NT2/D1 (cell line): Measurements from ENCODE around the gene CSF2RB.
A peak's percentile ranks its signal among the peaks of the same experiment; 100 is the strongest.

ENCODE experiments used
- DNase-seq: peaks from one replicate; pipeline ENCODE4 v3.0.0-alpha.2; 2011; ENCODE audit warnings: low read depth, low spot score
- H3K27me3 ChIP-seq: 2 replicates; pipeline ENCODE4 v1.6.0; 2011; ENCODE audit warnings: mild to moderate bottlenecking; ENCODE audit not compliant: insufficient read length, insufficient read depth
- H3K36me3 ChIP-seq: 2 replicates; pipeline ENCODE4 v1.6.1; 2011; ENCODE audit warnings: mild to moderate bottlenecking, low read length, mixed read lengths; ENCODE audit not compliant: insufficient read depth, insufficient read length
- H3K4me1 ChIP-seq: 2 replicates; pipeline ENCODE4 v1.5.1; 2011; ENCODE audit not compliant: insufficient read depth, insufficient read length
- H3K4me3 ChIP-seq: 2 replicates; pipeline ENCODE4 v1.5.1; 2011; ENCODE audit warnings: low read depth; ENCODE audit not compliant: insufficient read length
- H3K9ac ChIP-seq: 2 replicates; pipeline ENCODE4 v1.6.0; 2011; ENCODE audit warnings: low read depth; ENCODE audit not compliant: insufficient read length
- H3K9me3 ChIP-seq: 2 replicates; pipeline ENCODE4 v1.5.1; 2011; ENCODE audit warnings: mild to moderate bottlenecking, low read length; ENCODE audit not compliant: insufficient read depth
- SUZ12 ChIP-seq: IDR thresholded peaks from 2 replicates; pipeline ENCODE4 v1.6.1; 2011; ENCODE audit not compliant: insufficient read length, insufficient read depth; ENCODE audit errors: extremely low read depth
- YY1 ChIP-seq: IDR thresholded peaks from 2 replicates; pipeline ENCODE4 v1.6.1; 2011; ENCODE audit not compliant: insufficient read length, insufficient read depth
- ZNF274 ChIP-seq: IDR thresholded peaks from 2 replicates; pipeline ENCODE4 v1.6.1; 2011; ENCODE audit warnings: mild to moderate bottlenecking, low read depth, low read length

CSF2RB gene

GRCh38 chr22:36965696-36966095 is 52.3 kb downstream of the CSF2RB start:
- no peaks in the 10 kb centered on the region for H3K27me3 ChIP-seq
- H3K9me3 ChIP-seq: peaks cover 6% of the 10 kb centered on the region; the same call in 1 of the 2 replicates
- DNase-seq: no peak
- H3K4me1 ChIP-seq: peaks cover 3% of the 10 kb centered on the region
- no peaks in the 10 kb centered on the region for H3K36me3 ChIP-seq
- H3K4me3 ChIP-seq: no peak overlapping the region
- no peak overlapping the region for H3K9ac ChIP-seq
- no peak for TF ChIP-seq YY1
- TF ChIP-seq ZNF274: no peak
- TF ChIP-seq SUZ12: no peak

GRCh38 chr22:36966851-36967540 is 53.6 kb downstream of the CSF2RB start:
- Histone ChIP-seq H3K27me3 (no peaks in the 10 kb centered on the region), H3K9me3 (peaks cover 6% of the 10 kb centered on the region; the same call in 1 of the 2 replicates), H3K36me3 (no peaks in the 10 kb centered on the region), H3K4me3 (no peak overlapping the region), H3K9ac (no peak overlapping the region), H3K4me1 (peaks cover 3% of the 10 kb centered on the region)
- TF ChIP-seq YY1: no peak
- TF ChIP-seq ZNF274: no peak
- no peak for TF ChIP-seq SUZ12
- no peak for DNase-seq

- H3K9me3 ChIP-seq: peaks cover 6% of the 10 kb centered on the region; the same call in 1 of the 2 replicates
- no peak overlapping the region for H3K9ac ChIP-seq
- H3K4me1 ChIP-seq: peaks cover 3% of the 10 kb centered on the region
- no peaks in the 10 kb centered on the region for H3K27me3 ChIP-seq
- no peak overlapping the region for H3K4me3 ChIP-seq
- DNase-seq: no peak
- no peaks in the 10 kb centered on the region for H3K36me3 ChIP-seq
- TF ChIP-seq YY1 (no peak), SUZ12 (no peak), ZNF274 (no peak)
Observed at GRCh38 chr22:36968249-36968964, 55.0 kb downstream of the CSF2RB start.

DNA sequence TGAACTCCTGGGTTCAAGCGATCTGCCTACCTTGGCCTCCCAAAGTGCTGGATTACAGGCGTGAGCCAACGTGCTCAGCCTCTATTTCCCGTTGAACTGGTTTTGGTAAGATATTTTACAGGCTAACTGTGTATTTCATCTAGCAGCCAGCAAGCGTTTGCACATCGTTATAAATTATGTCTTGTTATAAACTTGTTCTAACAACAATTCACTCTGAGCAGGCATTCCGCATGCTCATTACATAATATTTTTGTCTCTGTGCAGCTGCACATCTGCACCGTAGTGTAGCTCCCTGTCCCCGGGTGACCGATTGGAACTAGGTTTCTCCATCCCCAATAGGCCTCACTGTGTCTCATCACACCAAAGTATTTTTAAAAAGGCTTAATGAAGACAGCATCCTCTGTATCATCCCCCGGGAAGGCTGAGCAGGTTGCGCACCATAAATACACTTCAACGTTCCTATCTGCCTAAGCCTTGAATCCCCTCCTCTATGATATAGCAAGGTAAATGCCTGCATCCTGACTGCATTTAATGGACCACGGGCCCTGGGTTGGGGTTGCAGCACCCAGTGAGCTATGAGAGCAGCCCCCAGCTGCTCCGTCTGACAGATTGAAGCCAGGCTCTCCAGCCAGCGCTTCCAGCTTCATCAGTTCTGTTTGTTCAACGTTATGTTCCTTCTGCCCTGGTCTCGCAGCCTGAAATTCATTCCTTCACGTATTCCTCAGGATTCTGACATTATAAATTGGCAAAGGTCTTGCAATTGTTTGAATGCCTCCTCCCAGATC is 58.1 kb downstream of the CSF2RB start:
- DNase-seq: no peak
- Histone ChIP-seq H3K4me1 (no peaks in the 10 kb centered on the region), H3K9ac (no peak overlapping the region), H3K27me3 (no peaks in the 10 kb centered on the region), H3K9me3 (no peaks in the 10 kb centered on the region), H3K36me3 (no peaks in the 10 kb centered on the region), H3K4me3 (no peak overlapping the region)
- no peak for TF ChIP-seq YY1

- no peaks in the 10 kb centered on the region for H3K4me1 ChIP-seq
- no peak for DNase-seq
- H3K9me3 ChIP-seq: no peaks in the 10 kb centered on the region
- no peak overlapping the region for H3K4me3 ChIP-seq
- H3K36me3 ChIP-seq: no peaks in the 10 kb centered on the region
- H3K27me3 ChIP-seq: no peaks in the 10 kb centered on the region
- H3K9ac ChIP-seq: no peak overlapping the region
- no peak for TF ChIP-seq YY1
- no peak for TF ChIP-seq SUZ12
Observed at GRCh38 chr22:36976606-36977005, 63.2 kb downstream of the CSF2RB start.

DNA sequence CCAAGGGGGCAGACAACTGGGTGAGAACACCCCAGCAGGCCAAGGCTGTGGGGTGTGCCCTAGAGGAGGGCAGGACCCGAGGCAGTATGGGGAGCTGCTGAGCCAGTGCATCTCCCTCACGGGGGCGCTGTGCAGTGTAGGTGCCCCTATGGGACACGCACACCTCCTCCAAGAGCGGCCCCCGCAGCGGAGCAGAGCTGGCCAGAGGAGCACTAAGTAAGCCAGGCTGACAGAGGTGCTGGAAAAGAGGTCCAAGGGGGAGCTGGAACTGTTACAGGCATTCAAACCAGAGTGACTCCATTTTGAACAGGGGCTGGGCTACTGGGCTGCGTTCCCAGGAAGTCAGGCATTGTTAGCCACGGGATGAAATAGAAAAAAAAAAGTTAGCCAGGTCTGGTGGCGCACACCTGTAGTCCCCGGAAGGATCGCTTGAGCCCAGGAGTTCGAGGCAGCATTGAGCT is 64.0 kb downstream of the CSF2RB start:
- Histone ChIP-seq H3K36me3 (no peaks in the 10 kb centered on the region), H3K9ac (no peak overlapping the region), H3K4me1 (no peaks in the 10 kb centered on the region), H3K4me3 (no peak overlapping the region), H3K27me3 (no peaks in the 10 kb centered on the region), H3K9me3 (no peaks in the 10 kb centered on the region)
- no peak for DNase-seq
- no peak for TF ChIP-seq SUZ12

- DNase-seq: peak; percentile 61
- H3K36me3 ChIP-seq: no peaks in the 10 kb centered on the region
- H3K9ac ChIP-seq: no peak overlapping the region
- no peaks in the 10 kb centered on the region for H3K27me3 ChIP-seq
- no peaks in the 10 kb centered on the region for H3K4me1 ChIP-seq
- no peak for TF ChIP-seq SUZ12
- no peak for TF ChIP-seq YY1
- no peak for TF ChIP-seq ZNF274
- H3K9me3 ChIP-seq: no peaks in the 10 kb centered on the region
- H3K4me3 ChIP-seq: no peak overlapping the region
Observed at GRCh38 chr22:36977947-36978660, 64.7 kb downstream of the CSF2RB start.
